Activated T-cell treated with anti-CD3 and anti-CD28 coated beads for 1 hour (primary cell): ENCODE results near the gene TCP10L.
"Not testable (repeated sequence)": the region's sequence is repeated elsewhere in the genome, so short reads cannot be mapped to it uniquely, and the experiment has no call there.

Experiments used
- DNase-seq: peaks from one replicate; pipeline ENCODE4 v3.0.0-alpha.2; 2020; ENCODE audit warnings: low read depth

The TCP10L gene

DNA sequence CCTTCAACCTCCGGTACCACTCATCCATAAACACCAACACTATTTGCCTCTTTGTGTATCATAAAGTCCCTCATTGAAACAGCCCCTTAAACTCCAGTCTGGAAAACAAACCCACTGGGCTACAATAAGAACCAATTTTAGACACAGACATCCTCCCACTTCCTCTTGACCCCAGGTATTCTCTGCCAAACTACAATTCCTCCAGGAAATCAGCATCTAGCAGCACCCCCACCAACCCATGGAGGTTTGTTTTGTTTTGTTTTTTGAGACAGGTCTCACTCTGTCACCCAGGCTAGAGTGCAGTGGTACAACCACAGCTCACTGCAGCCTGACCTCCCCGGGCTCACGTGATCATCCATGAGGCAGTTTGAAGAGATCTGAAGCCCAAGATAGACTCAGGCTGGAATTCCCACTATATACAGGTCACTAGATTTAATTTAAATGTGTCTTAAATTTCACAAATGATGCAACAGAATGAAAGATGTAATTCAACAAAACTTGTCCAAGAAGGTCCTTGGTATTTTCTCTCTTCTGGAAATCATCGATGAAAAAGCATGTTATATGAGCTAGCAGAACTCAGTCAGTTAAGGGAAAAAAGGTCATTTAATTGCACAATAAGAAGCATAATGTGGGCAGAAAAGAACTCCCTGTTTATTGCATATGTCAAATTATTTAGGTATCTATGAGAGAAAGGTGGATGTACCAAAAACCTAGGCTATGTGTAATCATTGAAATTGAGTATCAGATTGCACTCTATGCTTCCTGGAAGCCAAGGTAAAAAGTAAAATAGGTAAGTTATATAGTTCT lies 30.3 kb downstream of the TCP10L start:
- no peak for DNase-seq

DNA sequence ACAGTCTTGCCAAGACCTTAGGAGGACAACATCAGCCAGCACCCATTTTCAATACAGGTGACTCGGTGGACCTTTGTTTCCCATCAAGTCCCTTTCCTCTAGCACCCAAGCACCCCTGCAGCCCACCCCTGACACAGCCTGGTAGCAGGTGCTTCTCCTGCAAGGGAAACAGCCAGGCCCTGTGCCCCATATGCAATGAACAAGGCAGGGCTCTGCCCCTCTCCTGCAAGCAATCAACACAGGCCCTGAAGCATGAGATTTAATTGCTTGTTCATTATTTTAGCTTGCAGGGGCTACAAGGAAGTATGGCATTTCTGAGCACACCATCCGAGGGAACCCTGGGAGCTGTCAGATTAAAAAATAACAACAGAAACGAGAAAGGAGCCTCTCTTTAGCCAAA lies 35.4 kb downstream of the TCP10L start:
- no peak for DNase-seq

DNA sequence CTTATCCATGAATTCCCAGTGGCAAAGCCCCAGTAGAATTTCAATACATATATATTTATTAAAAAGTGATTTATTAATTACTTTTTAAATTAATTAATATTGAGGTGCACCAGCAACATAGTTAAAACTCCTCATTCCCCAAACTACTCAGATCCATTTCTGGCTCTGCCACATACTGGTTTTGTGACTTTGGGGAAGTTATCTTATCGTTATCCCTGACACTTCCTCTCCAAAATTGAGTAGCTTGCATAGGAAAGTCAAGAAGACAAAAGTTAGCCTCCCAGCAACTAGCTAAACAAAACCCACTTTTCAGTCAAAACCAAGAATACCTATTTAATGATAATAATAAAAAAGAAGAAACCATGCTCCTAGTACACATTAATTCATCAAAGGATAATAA lies 35.9 kb downstream of the TCP10L start:
- no peak for DNase-seq

DNA sequence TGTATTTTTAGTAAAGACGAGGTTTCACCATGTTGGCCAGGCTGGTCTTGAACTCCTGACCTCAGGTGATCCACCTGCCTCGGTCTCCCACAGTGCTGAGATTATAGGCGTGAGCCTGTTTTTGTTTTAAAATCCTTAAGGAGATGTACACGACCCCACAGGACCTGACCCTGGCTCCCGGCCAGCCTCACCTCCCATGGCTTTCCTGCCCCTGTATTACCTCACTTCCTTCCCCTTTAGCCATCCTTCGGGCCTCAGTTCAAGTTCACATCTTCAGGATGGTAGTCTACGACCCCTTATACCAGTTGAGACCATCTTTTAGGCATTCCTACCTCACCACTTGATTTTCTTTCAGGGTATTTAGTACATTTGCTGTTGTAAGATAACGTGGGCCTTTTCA lies 36.3 kb downstream of the TCP10L start:
- no peak for DNase-seq

DNA sequence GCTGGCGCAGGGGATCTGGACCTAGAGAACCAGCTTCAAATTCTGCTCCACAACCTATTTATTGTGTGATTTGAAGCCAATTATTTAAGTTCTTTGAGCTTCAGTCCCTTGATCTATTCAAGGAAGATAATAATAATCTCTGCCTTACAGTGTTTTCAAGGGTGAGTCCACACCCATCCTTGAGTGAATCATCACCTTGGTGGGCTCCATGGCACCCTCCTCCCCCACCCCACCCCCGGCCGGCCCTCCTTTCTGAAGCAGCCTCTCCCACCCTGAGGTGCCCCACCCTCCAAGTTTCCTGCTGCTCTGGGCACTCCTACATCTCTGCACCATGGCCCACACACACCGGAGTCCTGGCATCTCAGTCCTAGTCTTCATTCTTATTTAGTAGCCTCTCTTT lies 38.3 kb downstream of the TCP10L start:
- no peak for DNase-seq

DNA sequence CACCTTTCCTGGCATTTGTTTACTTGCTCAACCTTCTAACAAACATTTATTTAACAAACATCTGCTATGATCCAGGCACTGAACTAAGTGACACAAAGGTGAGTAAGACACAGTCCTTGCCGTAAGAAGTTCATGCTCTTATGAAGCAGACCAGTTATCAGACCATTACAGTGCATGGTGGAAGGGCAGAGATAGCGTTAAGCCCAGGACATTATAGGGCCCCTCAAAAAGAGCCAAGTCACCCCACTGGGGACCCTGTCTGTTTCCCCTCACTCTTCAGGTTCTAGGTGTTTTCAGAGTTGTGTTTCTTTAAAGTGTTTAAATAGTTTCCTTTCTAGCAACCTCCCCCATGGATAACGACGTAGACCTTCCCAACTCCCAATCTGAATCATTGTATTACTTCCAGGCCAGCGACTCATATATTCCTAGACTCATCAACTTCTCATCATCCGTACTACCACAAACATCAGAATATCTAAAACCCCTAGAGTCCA lies 39.3 kb downstream of the TCP10L start:
- DNase-seq: no peak

DNA sequence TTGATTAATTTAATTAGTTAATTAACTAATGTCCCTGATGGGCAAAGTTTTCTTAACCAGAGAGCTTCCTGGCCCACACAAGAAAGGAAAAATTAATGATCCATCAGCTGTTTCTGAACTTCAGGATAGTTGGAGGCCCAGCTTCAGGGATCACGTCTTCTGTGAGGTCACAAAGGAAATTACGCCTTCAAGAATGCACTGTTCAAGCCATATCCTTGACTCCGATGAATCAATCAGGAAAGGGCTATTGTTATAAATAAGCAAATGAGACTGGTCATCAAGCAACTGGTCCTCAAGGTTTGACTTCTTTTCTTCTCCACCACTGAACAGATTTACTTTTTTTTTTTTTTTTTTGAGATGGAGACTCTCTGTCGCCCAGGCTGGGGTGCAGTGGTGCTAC lies 40.6 kb downstream of the TCP10L start:
- no peak for DNase-seq

DNA sequence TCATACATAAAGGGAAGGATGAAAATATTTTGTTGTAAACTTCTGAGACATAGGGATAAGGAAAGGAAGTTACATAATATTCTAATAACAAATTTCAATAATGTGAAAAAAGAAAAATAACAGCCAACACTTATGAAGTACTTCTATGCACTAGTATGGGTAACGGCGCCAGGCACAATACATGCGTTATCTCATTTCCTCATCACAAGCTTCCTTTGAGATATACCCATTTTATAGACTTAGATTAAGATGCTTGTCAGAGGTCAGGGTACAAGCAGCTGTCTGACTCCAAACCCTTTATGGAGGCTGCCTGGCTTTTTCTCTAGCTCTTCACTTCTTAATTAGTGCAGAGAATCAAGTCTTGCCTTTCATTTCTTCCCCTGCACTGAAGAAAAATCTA lies 41.3 kb downstream of the TCP10L start:
- DNase-seq: no peak

DNA sequence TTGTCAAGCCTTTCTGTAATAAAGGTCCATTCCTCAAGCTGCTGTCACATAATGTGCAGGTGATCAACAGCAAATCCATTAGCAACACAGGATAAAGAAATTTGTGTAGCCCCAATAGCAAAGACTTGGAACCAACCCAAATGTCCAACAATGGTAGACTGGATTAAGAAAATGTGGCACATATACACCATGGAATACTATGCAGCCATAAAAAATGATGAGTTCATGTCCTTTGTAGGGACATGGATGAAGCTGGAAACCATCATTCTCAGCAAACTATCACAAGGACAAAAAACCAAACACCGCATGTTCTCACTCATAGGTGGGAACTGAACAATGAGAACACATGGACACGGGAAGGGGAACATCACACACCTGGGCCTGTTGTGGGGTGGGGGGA lies 42.3 kb downstream of the TCP10L start:
- DNase-seq: not testable (repeated sequence)

DNA sequence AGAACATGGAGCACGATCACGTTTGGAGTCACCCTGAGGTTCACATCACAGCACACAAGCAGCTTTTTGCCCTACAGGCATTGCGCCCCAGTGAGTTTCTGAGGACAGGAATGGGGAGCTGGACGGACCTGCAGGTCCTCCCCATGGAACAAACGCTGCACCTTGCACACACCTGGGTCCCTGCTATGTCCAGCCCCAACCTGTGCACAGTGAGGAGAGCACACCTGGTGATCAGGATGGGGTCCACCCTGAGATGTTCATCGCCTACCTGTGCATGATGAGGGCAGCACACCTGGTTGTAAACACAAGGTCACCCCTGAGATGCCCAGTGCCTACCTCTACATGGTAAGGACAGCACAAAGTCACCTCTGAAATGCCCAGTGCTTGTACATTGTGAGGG lies 45.9 kb downstream of the TCP10L start:
- no peak for DNase-seq

DNA sequence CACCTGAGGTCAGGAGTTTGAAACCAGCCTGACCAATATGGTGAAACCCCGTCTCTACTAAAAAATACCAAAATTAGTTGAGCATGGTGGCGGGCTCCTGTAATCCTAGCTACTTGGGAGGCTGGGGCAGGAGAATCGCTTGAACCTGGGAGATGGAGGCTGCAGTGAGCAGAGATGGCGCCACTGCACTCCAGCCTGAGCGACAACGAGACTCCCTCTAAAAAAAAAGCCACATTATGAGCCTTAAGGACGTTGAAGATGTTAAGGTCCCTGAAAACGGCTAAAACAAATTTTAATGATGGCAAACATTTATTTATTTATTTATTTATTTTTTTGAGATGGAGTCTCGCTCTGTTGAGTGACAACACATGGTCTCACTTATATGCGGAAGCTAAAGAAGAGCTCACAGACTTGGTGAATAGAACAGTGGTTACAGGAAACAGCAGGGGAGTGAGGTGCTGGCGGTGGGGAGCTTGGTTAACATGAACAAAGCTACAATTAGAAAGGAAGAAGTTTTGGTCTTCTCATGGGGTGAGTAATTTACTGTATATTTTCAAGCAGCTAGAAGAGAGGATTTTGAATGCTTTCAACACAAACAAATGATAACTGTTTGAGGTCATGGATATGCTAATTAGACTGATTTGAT lies 47.1 kb downstream of the TCP10L start:
- peak; percentile 9 for DNase-seq

DNA sequence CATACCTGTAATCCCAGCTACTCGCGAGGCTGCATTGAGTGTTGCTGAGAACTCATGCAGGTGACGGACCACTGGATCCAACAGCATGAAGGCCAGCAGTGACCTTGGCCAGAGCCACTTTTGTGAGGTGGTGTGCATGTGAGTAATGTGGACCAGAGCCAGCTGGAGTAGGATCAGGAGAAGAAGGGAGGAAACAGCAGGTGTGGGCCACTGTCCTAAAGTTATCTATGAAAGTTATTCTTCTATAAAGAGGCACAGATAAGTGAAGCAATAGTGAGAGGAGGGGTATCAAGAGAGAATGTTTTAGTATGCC lies 47.8 kb downstream of the TCP10L start:
- DNase-seq: no peak

DNA sequence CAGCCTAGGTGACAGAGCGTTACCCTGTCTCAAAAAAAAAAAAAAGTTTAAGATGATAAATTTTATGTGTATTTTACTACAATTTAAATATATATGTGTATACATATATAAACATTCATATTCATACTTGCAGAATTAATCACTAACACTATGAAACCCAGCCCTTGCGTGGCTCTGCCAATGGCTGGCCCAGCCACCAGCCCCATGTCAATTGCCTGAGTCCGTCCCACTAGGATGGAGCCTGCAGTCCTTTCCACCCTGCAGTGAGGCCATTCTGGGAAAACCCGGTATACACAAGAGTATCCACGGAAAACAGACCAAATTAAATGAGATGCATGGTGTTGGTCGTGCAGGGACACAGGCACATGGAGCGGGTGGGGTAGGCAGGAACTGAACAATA lies 49.7 kb downstream of the TCP10L start:
- DNase-seq: no peak

DNA sequence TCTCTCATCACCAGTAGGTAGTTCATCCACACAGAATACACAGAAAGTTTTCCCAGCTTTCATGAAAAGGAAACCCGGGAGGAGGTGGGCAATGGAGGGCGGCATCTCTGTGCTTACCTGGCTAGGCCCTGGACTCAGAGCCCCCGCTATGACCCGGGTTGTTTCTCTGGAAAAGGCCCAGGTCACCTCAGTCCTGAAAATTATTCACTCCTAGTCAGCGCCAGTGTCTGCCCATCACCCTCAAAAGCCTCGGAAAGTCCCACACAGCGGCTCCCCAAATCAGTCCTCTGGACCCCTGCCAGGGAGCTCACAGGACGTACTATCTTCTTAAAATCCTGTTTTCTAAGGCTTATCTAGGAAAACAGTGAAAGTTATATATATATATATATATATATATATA lies 51.2 kb downstream of the TCP10L start:
- no peak for DNase-seq

DNA sequence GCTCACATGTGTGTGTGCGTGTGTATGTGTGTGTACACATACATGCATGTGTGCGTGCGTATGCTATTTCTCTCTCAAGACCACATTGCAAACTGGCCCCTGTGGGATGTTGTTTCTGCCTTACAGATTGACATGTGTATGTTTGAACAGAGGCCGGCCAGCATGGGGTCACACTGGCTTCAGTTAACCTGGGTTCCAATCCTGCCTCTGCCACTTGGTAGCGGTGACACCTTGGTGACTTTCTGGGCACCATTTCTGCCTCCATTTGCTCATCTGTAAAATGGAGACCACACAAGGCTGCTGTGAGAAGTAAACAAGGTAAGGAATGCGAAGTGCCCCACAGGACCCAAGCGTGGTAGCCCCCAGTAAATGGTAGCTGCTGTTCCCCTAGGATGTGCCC lies 51.7 kb downstream of the TCP10L start:
- no peak for DNase-seq

DNA sequence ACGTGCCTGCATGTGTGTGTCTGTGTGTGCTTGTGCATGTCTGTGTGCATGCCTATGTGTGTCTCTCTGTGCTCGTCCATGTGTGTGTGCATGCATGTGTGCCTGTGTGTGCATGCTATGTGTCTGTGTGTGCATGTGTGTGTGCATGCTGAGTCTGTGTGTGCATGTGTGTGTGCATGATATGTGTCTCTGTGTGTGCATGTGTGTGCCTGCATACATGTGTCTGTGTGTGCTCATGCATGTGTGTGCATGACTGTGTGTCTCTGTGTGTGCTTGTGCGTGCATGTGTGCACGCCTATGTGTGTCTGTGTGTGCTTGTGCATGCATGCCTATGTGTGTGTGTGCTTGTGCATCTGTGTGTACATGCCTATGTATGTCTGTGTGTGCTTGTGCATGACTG lies 52.3 kb downstream of the TCP10L start:
- no peak for DNase-seq

DNA sequence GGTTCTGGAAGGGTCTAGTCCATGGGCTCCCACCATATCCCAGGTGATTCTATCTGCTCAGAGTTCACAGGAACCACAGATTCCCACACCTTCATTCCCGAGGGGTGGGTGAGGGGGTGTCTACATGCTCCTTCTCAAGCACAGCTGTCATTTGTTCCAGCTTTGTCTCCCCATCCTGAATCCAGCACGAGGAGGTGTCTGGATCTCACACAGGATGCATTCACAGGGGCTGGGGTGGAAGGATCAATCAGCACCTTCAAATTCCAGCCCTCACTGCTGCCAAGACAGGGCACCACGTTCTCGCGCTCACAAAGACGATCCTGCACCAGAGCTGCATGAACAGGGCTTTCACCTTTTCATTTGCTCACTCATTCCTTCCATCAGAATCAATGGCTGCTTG lies 52.7 kb downstream of the TCP10L start:
- DNase-seq: no peak

DNA sequence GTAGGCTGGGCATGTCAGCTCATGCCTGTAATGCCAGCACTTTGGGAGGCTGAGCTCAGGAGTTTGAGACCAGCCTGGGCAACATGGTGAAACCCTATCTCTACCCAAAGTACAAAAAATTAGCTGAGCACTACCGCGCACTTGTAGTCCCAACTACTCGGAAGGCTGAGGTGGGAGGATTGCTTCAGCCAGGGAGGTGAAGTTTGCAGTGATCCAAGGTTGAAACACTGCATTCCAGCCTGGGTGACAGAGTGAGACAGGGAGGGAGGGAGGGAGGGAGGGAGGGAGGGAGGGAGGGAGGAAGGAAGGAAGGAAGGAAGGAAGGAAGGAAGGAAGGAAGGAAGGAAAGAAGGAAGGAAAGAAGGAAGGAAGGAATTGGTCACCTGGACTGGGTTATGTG lies 53.8 kb downstream of the TCP10L start:
- DNase-seq: not testable (repeated sequence)

DNA sequence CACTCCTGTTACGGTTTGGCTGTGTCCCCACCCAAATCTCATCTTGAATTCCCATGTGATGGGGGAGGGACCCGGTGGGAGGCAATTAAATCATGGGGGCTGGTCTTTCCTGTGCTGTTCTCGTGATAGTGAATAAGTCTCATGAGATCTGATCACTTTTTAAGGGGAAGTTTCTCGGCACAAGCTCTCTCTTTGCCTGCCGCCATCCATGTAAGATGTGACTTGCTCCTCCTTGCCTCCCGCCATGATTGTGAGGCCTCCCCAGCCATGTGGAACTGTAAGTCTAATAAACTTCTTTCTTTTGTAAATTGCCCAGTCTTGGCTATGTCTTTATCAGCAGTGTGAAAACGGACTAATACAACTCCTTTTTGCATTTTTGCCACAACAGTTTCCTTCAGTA lies 54.5 kb downstream of the TCP10L start:
- DNase-seq: not testable (repeated sequence)

DNA sequence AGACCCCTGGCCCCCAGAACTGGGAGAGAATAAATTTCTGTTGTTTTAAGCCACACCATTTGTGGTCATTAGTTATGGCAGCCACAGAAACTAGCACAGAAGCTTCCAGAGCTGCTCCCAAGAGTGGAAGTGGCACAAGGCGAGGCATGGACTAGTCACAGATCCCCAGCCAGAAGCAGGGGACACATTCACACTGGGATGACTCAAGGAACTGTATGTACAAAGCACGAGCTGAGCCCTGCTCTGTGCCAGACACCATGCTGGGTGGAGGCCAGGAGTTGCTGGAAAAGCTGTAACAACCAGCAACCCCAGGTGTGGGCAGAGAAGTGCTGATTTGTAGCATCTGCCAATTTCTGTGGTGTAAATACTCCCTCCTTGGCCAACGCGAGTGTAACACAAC lies 55.6 kb downstream of the TCP10L start:
- no peak for DNase-seq

DNA sequence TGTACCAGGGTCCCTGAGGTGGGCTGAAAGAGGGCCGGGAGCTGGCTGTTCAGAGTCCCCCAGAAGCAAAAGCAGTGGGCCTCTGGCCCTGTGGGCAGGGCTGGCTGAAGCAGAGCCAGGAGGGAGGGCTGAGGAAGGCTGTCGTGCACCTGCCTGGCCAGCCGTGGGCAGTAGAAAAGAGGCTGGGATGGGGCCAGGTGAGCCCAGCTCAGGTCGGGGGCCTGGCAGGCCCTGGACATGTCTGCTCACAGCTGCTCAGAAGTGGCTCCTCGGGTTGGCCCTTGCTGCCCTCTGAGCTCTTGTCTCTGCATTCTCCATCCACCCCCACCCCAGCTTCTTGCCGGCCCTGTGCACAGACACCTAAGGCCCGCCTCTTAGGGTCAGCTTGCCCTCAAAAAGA lies 60.0 kb downstream of the TCP10L start:
- DNase-seq: no peak

DNA sequence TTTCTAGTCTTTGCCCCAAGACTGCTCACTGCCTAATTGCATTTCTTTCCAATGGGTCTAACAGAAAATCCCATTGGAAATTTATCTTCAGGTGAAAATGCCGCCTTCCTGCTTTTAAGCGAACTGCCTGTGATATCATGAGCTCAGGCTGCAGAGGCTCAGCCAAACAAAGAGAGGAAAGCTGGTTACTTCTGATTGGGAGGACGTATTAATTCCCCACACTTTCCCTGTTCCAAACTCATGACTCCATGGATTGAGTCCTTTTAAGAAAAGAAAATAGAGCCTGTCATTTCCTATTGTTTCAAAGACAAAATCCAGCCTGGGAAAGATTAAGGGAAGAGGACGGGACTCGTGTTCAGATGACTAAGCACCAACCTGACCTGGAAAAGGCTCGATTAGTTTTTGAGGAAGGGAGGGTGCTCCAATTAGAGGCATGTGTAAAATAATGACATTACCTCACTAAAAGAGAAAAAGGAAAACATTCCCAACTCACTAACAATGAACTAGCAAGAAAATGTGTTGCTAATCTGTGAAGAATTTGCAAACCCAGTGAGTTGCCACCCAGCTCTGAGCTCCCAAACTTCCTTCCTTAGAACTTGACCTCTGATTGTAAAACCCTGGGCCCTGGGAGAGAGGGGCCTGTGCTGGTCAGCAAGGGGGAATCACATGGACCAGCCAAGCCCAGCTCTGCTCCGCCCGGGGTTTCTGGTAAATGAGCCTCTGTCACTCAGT lies 61.2 kb downstream of the TCP10L start:
- DNase-seq: no peak
